NCI-H526 (cell line): ENCODE results near the gene KLF2.

Experiments
- DNase-seq, 2 experiments: peaks; one replicate each; lab custom pipeline; 2025; lab: John Stamatoyannopoulos, UW

The KLF2 gene

DNA sequence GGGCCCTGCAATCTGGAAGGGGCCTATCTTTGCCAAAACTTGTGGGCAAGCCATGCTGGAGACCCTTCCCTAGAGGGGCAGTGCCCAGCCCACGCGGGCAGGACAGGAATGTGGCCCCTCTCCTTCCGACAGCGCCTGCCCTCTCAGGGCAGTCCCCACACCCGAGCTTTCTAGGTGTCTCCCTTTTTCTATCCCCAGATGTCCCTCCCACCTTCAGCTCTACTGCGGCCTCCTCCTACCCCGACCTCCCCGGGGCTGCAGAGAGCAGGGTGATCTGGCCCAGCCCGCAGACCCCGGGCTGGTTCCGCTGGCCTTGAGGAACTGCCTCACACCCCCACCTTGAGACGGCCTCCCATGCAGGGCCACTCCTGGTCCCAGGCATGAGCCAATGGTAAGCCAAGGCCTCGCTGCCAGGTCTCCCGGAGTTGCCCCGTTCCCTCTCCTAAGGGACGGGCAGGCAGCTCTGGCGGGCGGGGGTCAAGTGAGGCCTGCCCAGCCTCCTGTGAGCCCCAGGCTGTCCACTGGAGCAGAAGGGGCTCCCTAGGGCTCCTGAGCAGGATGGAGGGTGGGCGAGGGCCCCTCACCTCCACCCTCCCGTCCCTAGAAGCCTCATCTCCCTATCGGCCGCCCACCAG lies 39.7 kb downstream of the KLF2 start:
- no peak for DNase-seq

DNA sequence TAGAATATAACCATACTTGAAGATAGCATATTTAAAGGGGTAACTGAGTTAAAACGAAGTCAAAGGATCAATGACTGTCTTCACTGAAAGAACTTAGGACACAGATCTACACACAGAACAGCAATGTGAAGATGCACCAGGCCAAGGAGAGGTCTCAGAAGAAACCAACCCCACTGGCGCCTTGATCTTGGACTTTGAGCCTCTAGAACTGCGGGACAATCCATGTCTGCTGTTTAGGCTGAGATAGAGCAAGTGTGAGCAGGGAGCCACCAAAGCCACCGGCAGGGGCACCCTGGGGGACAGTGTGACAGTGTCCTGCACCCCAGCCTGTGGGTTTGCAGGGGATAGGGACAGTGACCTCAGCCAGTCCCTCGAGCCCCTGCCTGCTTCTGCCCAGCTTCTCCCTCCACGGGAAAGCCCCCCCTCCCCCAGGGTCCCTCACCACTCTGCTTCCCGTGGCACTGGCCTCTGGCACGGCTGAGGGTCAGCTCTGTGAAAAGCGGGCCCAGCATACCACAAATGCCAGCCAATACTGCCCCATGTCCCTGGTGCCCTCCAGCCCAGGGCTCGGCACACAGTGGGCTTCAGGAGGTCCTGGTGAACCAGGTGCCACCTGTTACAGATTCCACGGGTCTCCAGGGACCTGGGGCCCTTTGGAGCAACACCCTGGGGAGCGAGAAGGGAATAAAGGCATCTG lies 40.8 kb downstream of the KLF2 start:
- peak in 1 of 2 experiments; percentile 25 for DNase-seq

DNA sequence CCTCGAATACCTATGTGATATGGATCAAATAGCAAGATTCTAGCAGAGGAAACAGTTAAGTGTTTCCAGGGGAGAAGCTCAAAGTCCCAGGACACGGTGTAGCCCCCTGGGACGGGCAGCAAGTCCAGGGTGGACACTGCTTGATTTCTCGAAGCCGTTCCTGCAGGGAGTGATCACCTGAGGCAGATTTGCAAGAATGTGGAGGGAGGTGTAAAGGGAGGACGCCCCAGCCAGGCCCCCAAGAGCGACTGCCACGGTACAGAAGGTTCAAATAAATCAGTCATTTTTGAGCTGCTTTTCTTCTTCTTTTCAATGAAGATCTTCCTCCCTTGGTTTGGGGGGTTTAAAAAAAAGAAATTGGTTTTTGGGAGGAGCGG lies 41.4 kb downstream of the KLF2 start:
- DNase-seq, result no peak

DNA sequence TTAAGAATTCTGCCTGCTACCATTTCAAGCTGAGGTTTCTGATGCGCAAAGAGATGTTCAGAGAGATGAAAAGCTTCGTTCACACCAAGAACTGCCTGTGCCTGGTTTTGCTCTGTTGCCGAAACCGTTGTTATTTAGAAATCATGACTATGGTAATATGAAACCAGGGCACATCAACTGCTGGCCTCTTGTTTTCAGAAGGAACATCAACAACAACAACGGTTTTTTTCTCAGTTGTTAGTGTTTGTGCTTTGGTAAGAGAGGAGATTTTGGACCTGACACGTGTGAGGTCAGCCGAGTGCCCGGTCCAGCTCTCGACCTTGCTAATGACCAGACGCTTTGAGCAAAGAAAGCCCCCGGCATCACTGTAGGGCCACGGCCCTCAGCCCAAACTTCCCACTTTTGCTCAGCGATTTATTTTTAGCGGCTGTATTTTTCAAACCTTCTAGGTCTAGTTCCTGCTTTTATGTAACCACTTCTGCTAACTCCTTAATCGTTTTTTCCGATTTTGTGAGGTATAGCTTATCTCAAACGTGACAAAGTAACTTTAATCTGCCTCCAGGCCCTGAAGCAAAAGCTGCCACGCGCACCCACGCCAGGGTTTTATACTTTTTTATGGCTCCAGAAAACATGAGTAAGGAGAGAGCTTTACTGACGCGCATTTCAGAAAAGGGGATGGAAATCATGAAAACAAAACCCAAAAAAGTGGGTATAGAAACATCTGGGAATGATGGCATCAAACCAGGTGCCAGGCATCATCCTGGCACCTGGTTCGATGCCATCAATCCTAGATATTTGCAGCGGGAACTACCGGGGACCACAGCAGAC lies 42.0 kb downstream of the KLF2 start:
- DNase-seq, result peak in 1 of 2 experiments; percentile 17

DNA sequence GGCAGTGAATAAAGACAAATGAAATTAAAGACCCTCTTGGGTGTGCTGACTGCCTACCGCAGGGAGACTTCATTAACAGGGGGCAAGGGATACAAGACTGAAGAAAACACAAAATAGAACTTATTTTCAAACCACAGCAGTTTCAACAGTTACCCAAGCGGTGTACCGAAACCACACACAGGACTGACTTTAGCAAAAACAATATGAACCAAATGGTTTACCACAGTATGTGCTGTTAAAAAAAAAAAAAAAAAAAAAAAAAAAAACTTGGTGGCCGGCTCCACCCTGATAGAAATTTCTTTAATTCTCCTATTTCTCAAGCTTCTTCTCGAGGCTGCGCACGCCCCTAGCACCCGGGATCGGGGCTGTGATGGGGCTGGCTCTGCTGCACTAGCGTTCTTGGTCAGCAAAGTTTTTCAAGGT lies 42.6 kb downstream of the KLF2 start:
- DNase-seq, result no peak

DNA sequence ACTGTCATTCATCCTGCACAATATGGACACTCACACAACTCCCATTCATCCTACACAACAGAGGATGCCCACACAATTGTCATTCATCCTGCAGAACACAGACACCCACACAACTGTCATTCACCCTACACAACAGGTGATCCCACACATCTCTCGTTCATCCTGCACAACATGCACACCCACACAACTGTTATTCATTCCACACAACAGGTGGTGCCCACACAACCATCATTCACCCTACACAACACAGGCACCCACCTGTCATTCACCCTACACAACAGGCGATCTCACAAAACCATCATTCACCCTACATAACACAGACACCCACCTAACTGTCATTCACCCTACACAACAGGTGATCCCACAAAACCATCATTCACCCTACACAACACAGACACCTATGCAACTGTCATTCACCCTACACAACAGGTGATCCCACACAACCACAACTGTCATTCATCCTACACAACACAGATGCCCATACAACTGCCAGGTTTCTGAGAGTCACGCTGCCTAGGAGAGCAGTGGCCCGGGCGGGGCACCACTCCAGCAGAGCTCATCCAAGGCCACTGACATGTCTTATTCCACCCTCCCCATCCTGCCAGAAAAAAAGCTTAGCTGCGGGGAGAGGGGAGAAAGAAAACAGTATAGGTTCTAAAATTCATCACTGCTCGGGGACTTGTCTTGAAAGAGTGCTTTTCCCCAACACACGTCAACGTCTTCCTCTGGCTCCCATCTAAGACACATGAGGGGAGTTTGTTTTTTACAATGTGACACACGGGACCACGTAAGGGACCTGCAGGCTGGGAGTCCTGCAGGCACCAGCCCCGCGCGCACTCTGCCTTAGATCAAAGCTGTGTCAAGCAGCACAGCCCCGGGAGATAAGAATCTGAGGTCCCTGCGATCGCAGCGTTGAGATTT lies 44.0 kb downstream of the KLF2 start:
- no peak for DNase-seq

DNA sequence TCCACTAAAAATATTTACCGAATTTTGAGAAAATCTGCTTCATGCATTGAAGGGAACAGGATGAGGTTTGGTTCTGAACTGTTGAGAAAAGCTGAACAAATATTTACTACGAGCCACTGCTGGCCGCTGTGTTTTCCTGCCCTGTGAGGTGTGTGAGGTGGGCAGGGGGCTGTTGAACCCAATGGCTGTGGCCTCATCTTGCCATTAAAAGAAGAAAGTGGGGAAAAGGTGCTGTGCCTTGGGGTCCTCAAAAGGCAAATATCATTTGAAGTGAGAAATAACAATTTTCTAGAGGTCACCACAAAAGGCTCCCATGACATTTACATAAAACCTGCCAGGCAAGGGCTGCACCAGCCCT lies 44.7 kb downstream of the KLF2 start:
- DNase-seq, result no peak

DNA sequence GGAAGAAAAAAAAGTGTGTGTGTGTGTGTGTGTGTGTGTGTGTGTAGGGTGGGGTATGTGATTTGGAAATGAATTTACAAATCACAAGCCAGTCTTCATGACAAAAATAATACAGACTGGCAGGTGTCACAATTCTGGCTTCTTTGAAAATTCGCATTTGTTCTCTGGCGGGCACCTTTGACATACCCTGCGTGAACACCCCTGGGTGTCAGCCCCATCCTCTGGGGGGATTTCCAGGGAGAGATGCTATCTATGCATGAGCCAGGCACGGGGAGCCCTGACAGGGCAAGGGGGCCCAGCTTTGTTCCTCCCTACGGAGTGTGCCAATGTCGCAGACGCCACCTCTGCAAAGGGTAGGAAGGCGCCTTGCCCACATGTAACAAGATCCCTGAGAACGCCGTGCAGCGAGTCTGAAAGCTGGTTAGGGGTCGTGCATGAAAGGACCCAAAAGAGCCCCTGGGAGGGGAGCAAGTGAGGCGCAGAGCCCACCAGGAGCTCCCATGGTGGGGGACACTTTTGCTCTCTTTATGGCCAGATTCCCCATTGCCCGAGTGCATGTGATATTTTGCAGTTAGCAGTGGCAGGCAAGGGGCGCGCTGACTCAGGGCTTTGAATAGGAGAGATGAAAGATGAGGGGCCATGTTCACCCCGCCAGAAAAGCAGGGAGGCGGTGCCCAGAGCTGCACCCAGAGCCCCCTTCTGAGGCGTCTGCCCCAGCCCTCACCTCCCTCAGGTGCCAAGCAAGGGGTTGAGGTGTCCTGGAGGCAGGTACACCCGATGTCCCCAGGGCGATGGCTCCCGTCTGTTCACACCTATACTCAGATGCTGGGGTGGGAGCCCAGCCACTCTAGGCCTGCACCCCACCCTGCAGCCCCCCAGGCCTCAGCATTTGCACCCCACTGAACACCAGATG lies 45.3 kb downstream of the KLF2 start:
- peak in 1 of 2 experiments; percentile 37 for DNase-seq

DNA sequence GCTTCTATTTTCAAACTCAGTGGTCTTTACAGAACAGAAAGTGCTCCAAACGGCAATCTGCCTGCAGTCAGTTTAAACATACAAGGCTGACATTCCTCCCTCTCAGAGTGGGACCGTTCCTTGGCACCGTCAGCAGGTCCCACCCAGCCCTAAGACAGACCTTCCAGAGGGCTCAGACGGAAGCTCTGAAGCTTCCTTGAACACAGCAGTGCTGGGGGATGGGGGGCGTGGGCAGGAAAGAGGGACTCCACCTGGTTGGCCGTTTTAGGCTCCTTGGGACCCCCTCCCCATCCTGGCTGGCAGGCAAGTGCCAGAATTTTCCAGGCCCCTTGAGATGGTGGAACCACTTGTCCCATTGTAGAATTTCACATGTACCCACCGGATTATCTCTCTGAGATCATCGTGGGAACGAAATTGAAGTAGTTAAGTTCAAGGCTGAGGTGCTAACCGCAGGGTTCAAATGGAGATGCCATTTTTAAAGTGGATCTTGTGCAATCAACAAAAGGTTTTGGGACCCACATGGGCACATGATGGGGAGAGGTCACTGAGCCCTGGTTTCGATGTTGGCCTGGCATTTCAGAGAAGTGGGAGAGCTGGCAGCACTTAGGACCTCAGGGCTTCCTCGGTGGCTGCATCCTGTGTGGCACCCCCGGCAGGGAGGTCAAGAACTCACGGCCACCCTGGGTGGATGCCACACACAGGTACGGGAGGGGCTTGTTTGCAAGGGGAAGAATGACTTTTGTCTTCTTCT lies 46.2 kb downstream of the KLF2 start:
- DNase-seq, result no peak

DNA sequence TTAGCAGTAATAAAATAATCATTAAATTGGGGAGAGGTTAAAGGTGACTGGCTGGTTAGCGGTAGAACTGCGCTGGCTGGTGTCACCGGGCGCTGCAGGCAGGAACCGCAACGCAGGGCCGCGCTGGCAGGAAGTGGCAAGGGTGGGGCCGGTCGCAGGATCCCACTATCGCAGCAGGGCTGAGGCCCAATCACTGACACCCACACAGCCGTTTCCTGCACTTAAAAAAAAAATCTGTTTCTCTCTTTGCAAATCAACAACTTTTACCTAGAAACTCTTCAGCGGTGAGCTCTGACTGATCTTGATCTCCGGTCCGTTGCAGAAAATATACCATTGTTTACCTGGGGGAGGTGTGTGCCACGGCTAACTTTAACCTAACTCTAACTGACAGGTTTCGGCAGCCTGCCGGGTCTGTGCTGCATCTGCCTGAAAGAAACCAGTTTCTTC lies 46.9 kb downstream of the KLF2 start:
- DNase-seq, result no peak

DNA sequence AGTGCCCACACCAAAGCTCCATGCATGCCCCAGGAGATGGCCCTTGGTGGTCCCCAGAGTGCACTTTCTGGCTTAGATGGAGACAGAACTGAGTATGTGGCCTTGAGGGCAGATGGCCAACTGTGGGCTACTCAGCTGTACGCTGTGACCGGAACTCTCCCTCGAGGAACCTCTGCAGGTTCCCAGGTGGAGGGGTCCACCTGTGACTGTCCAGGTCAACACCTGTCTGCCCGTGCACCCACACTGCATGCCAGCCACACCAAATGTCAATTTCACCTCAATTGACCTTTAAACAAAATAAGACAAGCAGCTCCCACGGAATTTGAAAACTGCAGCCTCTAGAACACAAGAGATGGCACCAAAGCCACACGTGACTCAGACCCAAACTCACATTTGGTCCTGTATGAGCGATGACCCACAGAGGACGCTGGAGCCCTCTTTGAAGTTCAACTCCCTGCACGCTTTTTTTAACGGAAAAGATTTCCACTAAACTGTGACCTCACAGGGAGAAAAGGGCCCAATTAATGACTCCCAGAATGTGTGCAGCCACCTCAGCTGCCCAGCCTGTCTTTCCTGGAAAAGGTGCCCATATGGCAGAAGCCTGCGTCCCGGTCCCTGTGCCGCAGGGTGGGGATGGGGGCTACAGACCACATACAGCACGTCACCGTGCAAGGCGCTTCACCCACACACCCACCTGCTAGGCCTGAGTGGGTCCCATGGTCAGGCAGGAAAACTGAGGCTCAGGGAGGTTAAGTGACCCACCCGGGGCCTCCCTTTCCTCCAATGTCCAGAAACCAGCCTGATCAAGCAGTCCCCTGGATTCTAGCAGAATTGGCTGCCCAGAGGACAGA lies 47.7 kb downstream of the KLF2 start:
- DNase-seq, result no peak

DNA sequence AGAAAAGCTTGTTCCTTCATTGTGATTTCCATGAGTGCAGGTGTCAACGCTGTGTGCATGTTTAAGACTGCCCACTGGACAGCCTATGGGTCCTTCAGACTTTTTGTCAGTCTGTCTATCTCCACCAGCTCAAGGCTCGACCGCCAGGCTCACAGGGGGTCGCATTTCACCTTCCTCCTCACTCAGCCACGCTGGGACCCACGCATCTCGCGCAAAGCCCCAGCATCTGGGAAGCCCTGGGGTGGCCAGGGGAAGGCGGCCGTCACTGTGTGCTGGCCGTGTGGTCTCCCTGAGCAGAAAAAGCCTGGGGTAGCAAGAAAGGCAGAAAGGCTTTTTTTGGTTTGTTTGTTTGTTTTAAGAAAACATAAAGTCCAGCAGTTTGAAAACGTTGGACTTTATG lies 48.5 kb downstream of the KLF2 start:
- no peak for DNase-seq

DNA sequence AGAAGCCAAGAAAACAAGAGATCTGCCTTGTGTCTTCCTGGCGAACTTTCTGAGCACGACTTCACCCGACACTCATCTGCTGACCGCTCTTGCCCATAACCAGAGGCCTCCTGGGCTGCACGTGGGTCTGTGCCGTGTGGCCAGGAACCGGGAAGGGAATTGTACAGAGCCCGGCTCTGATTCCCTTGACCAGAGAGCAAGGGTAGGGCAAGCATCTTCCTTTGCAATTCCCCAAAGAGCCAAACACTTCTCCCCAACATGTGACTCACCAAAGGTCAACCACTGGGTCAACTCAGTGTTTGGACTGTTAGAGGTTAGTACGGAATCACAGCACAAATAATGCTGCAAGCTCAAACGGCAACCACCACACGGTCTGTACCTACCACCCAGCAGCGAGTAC lies 48.9 kb downstream of the KLF2 start:
- no peak for DNase-seq

DNA sequence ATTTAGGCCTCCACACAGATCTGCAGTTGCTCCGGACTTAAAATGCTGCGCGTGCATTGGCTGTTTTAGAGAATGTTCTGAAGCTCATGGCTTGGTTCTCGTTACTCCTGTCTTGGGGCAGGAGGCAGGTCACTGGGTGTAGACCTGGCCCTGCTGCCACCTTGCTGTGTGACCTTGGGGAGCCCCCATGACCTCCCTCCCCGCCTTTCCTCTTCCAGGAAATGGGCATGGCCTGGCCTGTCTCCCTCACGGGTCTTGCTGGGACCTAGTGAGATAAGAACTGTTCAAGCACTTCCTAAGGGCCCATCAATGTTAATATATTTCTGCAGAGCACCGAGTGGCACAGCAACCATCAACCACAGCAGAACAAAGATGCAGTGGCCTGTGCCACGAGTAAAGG lies 49.4 kb downstream of the KLF2 start:
- DNase-seq, result no peak

DNA sequence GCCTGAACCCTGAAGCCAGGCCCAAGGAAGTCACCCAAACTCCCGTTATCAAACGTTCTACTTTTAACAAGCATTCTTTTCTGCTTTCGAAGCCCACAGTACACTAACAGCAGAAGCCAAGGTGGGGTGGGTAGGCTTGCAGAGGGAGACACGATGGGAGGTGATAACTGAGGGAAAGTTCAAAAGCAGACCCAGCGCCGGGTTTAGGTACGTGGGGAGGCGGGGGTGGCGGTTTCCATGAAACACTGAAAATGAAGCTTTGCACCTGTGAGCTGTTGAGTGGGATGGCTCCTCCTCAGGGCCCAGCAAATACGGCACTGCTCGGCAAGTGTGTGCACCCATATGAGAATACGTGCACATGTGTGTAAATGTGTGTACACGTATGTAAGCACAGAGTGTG lies 49.8 kb downstream of the KLF2 start:
- no peak for DNase-seq

DNA sequence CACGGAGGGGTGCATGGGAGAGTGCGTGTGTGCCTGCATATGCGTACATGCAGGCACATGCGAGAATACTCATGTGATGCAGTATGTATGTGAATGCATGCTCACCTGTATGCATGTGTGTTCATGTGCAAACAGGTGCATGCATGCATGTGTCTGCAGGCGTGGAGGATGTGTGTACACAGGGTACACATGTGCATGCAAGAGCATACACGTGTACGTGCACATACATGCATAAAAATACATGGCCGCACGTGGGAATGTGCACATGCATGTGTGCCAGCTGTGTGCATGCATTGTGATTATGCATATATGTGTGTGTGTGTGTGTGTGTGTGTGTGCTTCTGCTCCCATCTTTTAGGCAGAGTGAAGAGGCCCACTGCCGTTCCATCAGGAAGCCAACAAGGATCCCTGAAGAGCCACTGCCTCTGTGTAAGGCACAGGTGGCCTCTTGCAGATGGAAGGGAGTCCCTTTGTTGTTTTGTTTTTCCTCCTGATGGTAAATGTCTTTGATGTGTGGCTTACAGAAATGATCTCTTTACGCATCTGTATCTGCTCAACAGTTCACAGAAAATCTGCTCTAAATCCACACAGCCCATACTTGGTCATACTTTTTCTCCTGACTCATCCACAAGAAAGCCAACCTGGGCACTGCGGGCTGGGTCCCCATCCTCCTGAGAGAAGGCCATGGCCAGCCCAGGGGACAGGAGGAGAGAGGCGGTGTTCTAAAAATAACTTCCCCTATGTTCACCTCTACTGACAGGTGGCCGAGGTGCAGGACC lies 50.7 kb downstream of the KLF2 start:
- no peak for DNase-seq

DNA sequence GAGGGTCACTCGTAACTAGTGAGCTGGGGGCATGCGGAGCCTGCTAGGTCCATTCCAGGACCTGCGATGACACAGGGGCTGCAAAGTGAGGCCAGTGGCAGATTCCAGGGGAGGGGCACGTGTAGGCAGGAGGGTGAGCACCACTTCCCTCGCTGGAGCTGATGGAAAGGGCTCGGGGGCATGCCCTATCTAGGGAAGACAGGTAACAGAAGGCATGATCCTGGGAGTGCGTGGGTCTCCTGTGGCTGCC lies 51.2 kb downstream of the KLF2 start:
- DNase-seq, result no peak

DNA sequence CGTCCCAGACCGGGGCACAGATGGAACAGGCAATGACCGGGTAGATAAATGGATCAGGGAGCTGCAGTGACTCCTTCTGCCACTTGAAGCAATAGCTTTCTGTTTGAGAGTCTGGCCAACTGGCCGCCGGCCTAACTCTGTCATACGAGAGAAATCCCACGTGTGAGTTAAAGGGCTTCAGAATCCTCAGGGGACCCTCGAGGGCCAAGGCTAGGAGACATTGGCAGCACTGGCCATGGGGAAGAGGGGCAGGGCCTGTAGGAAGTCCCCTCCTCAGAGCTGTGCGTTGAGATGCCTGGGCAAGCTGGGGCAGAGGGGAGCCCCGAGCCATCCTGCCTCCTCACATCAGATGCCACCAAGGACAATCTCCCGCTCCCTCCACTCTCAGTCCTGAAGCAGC lies 51.6 kb downstream of the KLF2 start:
- no peak for DNase-seq

DNA sequence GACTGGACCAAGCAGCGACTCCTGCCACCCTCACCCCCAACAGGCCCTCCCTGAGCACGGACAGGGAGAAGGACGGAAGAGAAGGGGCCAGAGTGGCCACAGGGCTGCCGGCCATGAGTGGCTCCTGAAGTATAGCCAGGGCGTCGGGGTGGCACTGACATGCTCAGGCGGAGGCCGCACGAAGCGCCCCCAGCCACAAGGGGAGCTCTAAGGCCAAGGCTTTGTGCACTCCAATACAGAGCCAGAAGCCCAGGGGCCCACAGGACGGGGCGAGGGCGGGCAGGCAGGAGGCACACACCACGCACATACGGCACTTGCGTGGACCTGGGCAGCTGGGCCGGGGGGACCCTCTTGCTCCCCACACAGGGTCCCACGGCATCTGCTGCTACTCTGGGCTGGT lies 52.0 kb downstream of the KLF2 start:
- DNase-seq, result peak in 1 of 2 experiments; percentile 9
